OCI-LY3 (cell line): ENCODE data around the gene SHMT1.

Experiments used
- EZH2phosphoT487 ChIP-seq: fragments of 200-600 bp; shearing (Covaris generic); IDR thresholded peaks from 2 replicates; pipeline ENCODE4 v1.6.1; 2018; ENCODE audit warnings: antibody characterized with exemption, mixed run types, low read depth
- TF ChIP-seq, protein P1 (sequence below): fragments of 200-600, 300-600 bp; sonication (generic); IDR thresholded peaks from 2 replicates; pipeline ENCODE4 v1.5.1; 2014; ENCODE audit warnings: antibody characterized with exemption, low read length, low read depth

- TF ChIP-seq, protein P1, sequence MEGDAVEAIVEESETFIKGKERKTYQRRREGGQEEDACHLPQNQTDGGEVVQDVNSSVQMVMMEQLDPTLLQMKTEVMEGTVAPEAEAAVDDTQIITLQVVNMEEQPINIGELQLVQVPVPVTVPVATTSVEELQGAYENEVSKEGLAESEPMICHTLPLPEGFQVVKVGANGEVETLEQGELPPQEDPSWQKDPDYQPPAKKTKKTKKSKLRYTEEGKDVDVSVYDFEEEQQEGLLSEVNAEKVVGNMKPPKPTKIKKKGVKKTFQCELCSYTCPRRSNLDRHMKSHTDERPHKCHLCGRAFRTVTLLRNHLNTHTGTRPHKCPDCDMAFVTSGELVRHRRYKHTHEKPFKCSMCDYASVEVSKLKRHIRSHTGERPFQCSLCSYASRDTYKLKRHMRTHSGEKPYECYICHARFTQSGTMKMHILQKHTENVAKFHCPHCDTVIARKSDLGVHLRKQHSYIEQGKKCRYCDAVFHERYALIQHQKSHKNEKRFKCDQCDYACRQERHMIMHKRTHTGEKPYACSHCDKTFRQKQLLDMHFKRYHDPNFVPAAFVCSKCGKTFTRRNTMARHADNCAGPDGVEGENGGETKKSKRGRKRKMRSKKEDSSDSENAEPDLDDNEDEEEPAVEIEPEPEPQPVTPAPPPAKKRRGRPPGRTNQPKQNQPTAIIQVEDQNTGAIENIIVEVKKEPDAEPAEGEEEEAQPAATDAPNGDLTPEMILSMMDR = no peak
- no peak for TF ChIP-seq EZH2phosphoT487
Measured at GRCh38 chr17:18326572-18326971, 36.8 kb downstream of the SHMT1 start.
